Left cardiac atrium (tissue), 4 donors: ENCODE measurements around the gene RTBDN. TPM values are rescaled to one million over a fixed set of nuclear protein-coding genes. Genes with fewer than 3 reads are reported as not detected.
"Not testable (repeated sequence)": the region's sequence is repeated elsewhere in the genome, so short reads cannot be mapped to it uniquely, and the experiment has no call there.

ENCODE experiments used
- ATAC-seq, 2 donors: fragments of 200-7000 bp; cut with Tn5 transposase; one replicate each; pipeline ENCODE4 v1.9.1; 2020; ENCODE audit warnings: mild to moderate bottlenecking in 2 of 2, moderate library complexity in 2 of 2
- DNase-seq: peaks from one replicate; pipeline ENCODE4 v3.0.0-alpha.2; 2020
- intact Hi-C, 2 donors: fragments of 100-400 bp; cut with DNase I; formaldehyde crosslinking; loops; one replicate each; pipeline versions ENCODE4 v1.14.1 to v1.15.1; 2022 to 2023
- total RNA-seq, 2 donors: library from RNA; stranded (reverse); fragmentation: NEBNext Ultra II Directional; extraction: Animal tissue kit (Norgen Biotek cat#: 25700); gene quantifications; one replicate each; pipeline ENCODE4 v1.2.1, GENCODE V29; 2021
- donor health status: DM: no; HTN: yes; CAD: no.
- donor health status: DM: no; HTN: yes; CAD: no; lungs with severe emphysema.
- donor health status: DM: yes; HTN: yes; CAD: no.
- donor health status: Dilated cardiomyopathy.

The RTBDN gene
- total RNA-seq, 2 donors from 2014 or later: not detected

DNA sequence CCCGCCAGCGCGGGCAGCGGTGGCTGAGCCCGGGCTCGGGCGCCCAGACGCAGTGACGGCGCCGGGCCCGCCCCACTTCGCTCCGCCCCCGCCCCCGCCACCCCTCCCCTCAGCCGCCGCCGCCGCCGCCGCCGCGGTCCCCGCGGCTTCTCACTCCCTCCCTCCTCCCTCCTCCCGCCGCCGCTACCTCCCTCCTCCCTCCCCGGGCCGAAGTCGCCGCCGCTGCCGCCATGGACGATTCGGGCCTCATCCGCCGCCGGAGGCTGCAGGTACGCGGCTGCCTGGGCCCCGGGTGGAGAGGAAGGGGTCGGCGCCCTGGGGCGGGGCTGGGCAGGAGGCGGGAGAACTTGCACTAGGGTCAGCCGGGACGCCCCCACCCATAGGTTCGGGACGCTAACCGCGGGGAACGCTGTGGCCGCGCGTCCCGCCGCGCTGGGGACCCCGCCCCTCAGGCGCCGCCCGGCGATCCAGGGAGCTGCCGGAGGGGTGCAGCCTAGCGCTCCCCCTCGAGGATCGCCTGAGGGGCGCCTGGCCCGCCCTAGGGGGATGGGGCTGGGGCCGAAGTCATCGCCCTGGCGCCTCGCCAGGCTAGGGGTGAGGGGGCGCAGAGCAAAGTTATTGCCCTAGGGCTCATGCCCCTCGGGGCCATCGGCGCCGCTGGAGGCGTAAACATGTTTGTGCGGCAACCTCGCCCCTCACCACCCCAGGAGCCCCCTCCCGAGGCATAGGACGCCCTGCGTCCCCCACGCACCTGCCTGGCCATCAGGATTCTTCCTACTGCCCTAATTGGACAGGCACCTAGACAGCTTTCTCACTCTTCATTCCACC, 427 bp downstream of the RTBDN start:
- DNase-seq (peak; percentile 28), ATAC-seq (peak in 1 of 2 donors; percentile 39)
- intact Hi-C loops: no loop called here

DNA sequence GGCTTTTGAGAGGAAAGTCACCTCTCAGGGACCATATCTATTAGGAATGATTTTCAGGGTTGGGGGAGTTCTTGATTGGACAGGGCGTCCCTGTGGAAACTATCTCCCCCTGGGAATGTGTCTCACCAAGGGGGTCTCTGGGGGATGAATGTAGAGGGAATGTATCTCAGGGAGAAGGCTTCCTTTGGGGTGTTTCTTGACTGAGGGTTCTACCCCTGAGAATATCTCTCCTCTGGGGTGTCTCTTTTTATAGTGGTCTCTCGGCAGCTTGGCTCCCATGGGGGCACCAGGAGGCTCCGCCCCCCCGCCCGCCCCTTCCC, 1.0 kb downstream of the RTBDN start:
- intact Hi-C loops: no loop called here
- ATAC-seq (no peak), DNase-seq (no peak)

DNA sequence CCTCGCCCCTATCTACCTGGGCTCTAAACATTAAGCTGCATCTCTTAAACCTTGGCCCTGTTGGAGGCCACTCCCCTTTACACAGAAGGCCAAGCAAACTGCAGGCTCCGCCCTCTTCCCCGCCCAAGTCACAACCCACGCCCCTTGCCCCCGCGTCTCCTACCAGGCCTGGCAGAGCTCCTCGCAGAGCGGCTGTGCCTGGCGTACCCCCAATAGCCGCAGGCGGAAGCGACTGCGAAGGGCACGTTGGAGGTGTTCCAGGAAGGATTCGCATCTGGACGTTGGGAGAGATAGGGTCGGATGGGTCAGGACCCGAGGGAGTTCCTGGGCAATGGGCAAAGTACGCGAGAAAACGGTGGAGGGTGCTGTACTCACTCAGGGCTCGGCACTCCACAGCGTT, 5.9 kb downstream of the RTBDN start:
- ATAC-seq: peak in 1 of 2 donors; percentile 38
- intact Hi-C loops: no loop called here
- peak; percentile 33 for DNase-seq

DNA sequence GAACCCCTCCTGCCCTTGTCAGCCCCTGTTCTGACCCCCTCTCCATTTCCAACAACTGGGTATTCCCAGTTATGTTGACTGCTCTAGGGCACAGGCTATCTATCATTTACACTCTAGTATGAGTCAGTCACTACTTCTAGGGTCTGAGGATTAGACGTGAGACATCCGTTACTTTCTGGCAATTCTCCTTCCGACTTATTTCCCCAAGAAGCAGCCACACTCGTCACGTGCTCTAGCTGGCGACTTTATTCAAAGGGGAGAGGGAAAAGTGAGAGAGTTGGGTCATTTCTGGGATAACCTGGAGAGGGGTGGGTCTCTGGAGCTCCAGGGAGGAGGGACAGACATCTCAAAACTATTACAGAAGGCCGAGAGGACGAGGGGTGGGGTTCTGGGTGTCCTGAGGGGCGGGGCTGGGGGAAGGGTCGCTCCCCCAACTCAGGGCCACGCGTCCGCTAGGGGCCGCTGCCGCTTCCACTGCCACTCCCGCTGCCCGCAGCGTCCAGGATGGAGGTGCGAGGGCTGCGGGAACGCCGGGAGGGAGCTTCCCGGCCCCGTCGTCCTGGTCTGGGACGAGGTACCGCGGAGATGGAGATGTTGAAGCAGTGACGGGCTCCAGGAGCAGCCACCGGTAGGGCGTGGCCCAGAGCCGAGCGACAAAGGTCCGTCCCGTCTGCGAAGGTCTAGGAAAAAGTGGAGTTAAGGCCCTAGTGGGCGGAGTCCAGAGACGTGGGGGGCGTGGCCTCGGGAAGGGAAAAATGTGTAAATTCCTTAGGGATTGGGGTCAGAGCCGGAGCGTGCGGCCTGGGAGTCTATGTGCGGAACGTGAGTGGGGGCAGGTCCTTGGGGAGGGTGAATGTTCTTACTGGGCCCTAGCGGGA, 8.9 kb downstream of the RTBDN start:
- ATAC-seq (peak in 1 of 2 donors; percentile 17), DNase-seq (peak; percentile 31)
- intact Hi-C loops: no loop called here

DNA sequence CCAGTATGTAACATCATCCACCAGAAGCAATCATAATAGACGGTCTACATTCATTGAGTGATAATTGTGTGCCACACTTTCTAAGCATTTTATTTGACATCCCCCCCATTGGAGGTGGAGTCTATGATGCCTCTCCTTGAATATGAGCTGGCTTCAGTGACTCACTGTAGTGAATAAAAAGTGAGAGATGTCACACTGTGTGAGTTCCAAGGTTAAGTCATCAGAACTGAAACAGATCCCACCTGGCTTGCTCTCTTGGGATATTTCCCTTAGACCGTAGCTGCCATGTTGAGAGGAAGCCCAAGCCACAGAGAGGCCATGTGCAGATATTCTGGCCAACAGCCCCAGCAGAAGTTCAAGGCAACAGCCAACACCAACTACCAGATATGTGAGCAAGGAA, 12.6 kb downstream of the RTBDN start:
- DNase-seq (no peak), ATAC-seq (no peak)
- intact Hi-C loops: no loop called here

DNA sequence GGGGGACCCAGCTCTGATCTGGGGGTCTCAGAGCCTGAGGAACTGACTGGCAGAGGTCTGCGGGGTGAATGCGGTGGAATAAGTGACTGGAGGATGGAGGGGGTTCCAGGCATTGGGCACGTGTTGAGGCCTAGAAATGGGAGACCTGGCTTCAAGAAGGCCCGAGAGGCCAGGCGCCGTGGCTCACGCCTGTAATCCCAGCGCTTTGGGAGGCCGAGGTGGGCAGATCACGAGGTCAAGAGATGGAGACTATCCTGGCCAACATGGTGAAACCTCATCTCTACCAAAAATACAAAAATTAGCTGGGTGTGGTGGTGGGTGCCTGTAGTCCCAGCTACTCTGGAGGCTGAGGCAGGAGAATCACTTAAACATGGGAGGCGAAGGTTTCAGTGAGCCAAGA, 16.6 kb downstream of the RTBDN start:
- ATAC-seq, DNase-seq, intact Hi-C loops: not testable (repeated sequence)

DNA sequence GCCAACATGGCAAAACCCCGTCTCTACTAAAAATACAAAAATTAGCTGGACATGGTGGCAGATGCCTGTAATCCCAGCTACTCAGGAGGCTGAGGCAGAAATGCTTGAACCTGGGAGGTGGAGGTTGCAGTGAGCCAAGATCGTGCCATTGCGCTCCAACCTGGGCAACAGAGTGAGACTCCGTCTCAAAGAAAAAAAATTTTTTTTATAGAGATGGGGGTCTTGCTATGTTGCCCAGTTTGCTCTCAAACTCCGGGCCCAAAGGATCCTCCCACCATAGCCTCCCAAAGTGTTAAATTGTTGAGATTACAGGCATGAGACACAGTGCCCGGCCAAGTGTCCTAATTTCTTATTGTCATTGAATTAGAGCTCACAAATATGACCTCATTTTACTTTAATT, 17.2 kb downstream of the RTBDN start:
- intact Hi-C loops, ATAC-seq, DNase-seq: not testable (repeated sequence)

DNA sequence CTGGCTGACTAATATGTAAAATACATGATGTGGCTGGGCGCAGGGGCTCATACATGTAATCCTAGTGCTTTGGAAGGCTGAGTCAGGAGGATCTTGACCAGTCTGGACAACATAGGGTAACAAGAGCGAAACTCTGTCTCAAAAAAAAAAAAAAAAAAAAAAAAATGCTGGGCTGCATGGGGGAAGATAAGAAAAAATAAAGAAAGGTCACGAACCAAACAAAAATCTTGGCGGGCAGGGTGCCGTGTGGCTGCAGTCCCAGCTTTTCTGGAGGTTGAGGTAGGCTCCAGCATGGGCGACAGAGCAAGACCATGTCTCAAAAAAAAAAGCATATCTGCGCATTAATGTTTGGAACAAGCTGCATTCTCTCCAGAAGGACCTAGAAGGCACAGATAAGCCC, 19.3 kb downstream of the RTBDN start:
- DNase-seq: no peak
- no peak for ATAC-seq
- intact Hi-C loops: no loop called here

DNA sequence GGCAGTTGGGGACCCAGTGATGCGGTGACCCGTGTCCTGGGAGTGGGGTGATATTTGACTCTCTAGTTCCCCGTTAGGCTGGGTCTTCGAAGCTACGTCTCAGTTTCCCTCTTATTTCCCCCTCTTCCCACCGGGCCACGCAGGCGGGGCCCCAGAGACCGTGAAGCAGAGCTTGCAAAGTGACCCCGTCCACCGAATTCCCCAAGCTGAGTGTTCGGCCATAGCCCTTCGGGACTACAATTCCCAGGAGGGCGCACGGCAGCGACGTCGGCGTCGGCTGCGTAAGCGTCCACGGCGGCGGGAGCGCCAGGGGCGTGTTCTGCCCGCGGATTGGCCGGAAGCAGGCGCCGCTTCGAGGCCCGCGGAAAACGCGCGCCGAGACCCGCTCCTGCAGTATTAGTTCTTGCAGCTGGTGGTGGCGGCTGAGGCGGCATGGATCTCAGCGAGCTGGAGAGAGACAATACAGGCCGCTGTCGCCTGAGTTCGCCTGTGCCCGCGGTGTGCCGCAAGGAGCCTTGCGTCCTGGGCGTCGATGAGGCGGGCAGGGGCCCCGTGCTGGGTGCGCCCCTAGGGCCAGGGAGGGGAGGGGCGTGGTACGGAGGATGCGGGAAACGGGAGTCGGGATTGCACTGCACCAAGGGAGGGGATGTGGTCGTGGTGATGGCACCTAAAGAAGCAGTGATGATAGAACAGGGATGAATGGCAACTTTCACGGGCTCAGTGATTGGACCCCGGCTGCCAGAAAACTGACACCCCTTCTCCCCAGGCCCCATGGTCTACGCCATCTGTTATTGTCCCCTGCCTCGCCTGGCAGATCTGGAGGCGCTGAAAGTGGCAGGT, 27.9 kb downstream of the RTBDN start, which contains the start of gene RNASEH2A:
Gene RNASEH2A (plus strand): TSS at position 343 of the 840 bp plus-strand sequence. CDS start 90 bp downstream, at position 433.
- intact Hi-C loops: no loop called here
- DNase-seq: peak; percentile 94

DNA sequence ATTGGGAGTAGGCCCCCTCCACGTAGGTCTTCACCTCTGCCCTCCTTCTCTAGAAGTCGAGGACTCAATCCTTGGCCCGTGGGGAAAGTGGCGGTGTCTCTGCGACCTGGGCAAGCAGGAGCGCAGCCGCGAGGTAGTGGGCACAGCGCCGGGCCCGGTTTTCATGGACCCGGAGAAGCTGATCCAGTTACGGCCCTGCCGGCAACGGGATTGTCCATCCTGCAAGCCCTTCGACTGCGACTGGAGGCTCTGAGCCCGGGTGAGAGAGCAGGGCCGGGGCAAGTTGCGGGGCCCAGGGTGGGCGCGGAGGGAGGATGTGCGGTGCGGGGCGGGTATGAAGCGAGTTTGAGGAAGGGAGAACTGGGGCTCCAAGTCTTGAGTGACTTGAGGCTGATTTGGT, 30.3 kb downstream of the RTBDN start:
- intact Hi-C loops: loop anchor here (5.0 kb wide), 1 partner anchor 37 kb away; no protein-coding TSS in a partner anchor
- ATAC-seq (no peak), DNase-seq (peak; percentile 23)

More for the DNA sequence above, 27.9 kb downstream of the RTBDN start, which contains the start of gene RNASEH2A:
- ATAC-seq: peak; percentile 90

DNA sequence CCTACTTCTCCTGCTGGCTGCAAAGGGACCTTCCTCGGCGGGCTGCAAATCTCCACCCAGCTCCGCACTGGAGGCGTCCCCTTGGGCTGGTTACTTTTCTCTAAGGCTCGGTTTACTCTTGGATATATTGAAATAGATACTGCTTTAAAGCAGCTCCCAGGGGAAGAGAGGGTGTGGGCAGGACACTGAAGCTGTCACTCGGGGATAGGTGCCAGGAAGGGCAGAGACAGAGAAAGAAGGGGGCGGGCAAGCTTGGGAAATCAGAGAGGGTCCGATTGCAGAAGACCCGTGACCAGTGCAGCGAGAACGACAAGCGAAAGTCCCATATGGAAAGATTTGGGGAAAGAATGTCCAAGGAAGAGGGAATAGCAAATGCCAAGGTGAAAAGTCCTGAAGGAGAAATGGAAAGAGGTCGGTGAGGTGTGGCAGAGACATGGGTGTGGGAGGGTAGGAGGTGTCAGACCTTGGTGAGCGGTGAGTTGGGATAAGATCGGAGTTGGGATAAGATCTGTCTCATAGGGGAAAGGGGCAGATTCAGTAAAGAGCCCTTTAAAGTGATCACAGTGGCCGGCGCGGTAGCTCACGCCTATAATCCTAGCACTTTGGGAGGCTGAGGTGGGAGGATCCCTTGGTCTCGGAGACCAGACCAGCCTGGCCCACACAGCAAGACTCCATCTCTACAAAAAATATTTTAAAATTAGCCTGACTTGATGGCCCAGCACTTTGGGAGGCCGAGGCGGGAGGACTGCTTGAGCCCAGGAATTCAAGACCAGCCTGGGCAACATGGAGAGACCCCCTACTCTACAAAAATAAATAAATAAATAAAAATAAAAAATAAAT, 31.9 kb downstream of the RTBDN start:
- DNase-seq: peak; percentile 33
- intact Hi-C loops: loop anchor here (5.0 kb wide), 1 partner anchor 35 kb away; no protein-coding TSS in a partner anchor
- peak; percentile 0 to 13 for ATAC-seq

DNA sequence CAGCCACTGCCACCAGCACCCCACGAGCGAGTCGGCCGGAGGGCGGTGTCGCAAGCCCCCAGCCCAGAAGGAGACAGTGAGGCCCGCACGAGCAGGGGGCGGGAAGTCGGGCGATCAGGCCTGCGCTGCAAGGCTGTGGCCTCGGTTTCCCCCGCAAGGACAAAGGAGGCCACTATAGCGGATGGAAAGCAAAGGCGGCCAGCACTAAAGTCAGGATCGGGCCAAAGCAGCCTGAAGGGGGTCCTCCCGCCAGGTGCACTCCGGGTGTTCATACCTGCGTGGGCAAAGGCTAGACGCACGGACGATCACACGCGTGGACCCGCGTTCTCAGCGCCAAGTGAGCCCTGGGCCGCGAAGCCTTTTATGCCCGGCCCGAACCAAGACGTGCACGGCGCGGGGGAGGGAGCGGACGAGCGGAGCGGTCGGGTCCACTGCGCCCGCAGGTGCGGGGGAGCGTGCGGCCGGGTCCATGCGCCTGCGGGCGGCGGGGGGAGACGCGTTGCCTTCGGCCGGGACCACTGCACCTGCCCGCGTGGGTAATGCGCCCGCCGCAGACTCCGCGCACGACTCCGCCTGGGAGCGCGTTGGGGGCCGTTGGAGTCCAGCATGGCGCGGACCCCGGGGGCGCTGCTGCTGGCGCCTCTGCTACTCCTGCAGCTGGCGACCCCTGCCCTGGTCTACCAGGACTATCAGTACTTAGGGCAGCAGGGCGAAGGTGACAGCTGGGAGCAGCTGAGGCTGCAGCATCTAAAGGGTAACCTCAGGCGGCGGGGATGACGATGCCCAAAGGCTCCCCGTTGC, 32.7 kb downstream of the RTBDN start, which contains the start of the genes PRDX2 and THSD8:
Gene PRDX2 (minus strand): TSS at position 335 of the 801 bp plus-strand sequence. CDS start 539 bp downstream, outside the sequence.
Gene THSD8 (plus strand): TSS at position 604 of the 801 bp plus-strand sequence. CDS start 3 bp downstream, at position 607.
- intact Hi-C loops: loop anchor here (5.0 kb wide), 1 partner anchor 34 kb away; no protein-coding TSS in a partner anchor
- ATAC-seq (peak; percentile 90), DNase-seq (peak; percentile 88)

DNA sequence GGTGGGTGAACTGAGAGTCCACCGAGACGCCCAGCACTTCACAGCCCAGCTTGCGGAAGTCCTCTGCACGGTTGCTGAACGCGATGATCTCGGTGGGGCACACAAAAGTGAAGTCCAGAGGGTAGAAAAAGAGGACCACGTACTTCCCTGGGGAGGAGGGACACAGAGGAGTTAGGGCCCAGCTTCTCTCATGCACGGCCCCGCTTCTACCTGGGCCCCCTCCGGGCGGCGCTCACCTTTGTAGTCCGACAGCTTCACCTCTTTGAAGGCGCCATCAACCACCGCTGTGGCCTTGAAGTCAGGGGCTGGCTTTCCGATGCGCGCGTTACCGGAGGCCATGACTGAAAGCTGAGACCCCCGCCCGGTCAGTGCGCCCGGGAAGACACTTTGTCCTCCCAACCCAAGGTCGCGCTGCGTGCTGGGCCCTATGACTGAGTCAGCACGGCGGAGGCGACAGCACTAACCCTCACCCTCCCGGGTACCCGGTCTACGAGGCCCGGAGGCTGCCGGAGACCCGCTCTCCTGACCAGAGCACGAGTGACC, 33.4 kb downstream of the RTBDN start:
- DNase-seq: peak; percentile 46

DNA sequence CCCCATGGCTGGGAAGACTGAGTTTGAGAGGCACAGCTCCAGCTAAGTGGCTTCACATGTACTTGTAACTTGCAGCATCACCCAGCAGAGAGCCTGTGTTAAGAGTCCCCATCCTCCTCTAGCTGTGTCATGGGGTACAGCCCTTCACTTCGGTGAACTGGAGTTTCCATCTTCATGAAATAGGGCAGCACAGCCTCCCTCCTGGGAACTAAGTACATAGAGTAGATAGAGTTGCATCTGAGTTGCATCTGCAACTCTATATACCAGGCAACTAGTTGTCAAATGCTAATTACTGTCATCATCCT, 34.0 kb downstream of the RTBDN start:
- no peak for ATAC-seq
- no peak for DNase-seq
- intact Hi-C loops: loop anchor here (5.0 kb wide), 1 partner anchor 33 kb away; no protein-coding TSS in a partner anchor

More for the DNA sequence above, 33.4 kb downstream of the RTBDN start:
- ATAC-seq: peak; percentile 25 to 43
- intact Hi-C loops: loop anchor here (5.0 kb wide), 1 partner anchor 34 kb away; no protein-coding TSS in a partner anchor

DNA sequence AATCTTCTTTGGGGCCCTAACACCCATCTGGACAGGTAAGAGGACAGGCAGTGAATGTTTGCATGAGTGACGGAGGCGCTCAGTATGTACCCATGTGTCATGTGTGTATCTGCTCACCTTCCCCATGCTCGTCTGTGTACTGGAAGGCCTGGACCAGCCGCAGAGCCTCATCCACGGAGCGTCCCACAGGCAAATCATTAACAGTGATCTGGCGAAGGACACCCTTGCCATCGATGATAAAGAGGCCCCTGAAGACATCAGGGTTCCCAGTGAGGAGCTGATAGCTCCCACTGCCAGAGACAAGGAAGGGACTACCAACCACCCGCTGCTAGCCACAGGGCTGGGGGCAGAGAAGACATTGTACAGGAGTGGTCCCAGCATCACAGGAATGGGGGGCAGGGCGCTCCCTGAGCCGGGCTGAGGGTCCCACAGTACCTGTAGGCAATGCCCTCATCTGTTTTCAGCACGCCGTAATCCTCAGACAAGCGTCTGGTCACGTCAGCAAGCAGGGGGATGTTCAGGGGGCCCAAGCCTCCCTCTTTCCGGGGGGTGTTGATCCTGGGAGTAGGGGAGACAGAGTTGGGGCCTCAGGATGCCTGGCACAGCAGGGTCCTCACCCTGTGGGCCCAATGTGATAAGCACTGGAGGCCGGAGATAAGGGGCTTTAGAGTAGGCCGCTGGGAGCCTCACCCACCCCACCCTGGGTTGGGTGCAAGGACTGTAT, 34.5 kb downstream of the RTBDN start:
- no peak for ATAC-seq

DNA sequence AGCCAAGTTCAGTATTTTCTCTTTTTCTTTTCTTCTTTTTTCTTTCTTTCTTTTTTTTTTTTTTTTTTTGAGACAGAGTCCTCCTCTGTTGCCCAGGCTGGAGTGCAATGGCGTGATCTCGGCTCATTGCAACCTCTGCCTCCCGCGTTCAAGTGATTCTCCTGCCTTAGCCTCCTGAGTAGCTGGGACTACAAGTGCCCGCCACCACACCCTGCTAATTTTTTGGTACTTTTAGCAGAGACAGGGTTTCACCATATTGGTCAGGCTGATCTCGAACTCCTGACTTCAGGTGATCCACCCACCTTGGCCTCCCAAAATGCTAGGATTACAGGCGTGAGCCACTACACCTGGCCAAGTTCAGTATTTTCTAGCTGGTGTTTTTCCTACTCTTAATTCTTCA, 36.8 kb downstream of the RTBDN start:
- ATAC-seq, intact Hi-C loops, DNase-seq: not testable (repeated sequence)

More for the DNA sequence above, 34.5 kb downstream of the RTBDN start:
- intact Hi-C loops: loop anchor here (5.0 kb wide), 1 partner anchor 33 kb away; no protein-coding TSS in a partner anchor
- DNase-seq: no peak
